Dendritic cell treated with granulocyte-macrophage colony-stimulating factor and Interleukin-4, amounts not matched to agents 40 ng/mL and 50 ng/mL, for 4 days (primary cell): ENCODE data around the gene CBLC.

ENCODE experiments used
- H3K27ac Mint-ChIP-seq: one replicate; pipeline ENCODE4 v1.8.0; 2022; ENCODE audit warnings: mild to moderate bottlenecking, mixed read lengths
- H3K27me3 Mint-ChIP-seq: one replicate; pipeline ENCODE4 v1.8.0; 2022; ENCODE audit warnings: mild to moderate bottlenecking, mixed read lengths
- H3K36me3 Mint-ChIP-seq: one replicate; pipeline ENCODE4 v1.8.0; 2022; ENCODE audit warnings: low read depth, mixed read lengths
- H3K4me1 Mint-ChIP-seq: one replicate; pipeline ENCODE4 v1.8.0; 2022; ENCODE audit warnings: low read depth, mixed read lengths
- H3K4me3 Mint-ChIP-seq: one replicate; pipeline ENCODE4 v1.8.0; 2022; ENCODE audit warnings: mild to moderate bottlenecking, moderate library complexity, mixed read lengths
- H3K9me3 Mint-ChIP-seq: one replicate; pipeline ENCODE4 v1.8.0; 2022; ENCODE audit warnings: mixed read lengths
- intact Hi-C: fragments of 100-400 bp; cut with micrococcal nuclease; formaldehyde crosslinking; loops from one replicate; pipeline ENCODE4 v1.15.0; 2022

Gene CBLC, protein sequence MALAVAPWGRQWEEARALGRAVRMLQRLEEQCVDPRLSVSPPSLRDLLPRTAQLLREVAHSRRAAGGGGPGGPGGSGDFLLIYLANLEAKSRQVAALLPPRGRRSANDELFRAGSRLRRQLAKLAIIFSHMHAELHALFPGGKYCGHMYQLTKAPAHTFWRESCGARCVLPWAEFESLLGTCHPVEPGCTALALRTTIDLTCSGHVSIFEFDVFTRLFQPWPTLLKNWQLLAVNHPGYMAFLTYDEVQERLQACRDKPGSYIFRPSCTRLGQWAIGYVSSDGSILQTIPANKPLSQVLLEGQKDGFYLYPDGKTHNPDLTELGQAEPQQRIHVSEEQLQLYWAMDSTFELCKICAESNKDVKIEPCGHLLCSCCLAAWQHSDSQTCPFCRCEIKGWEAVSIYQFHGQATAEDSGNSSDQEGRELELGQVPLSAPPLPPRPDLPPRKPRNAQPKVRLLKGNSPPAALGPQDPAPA

DNA sequence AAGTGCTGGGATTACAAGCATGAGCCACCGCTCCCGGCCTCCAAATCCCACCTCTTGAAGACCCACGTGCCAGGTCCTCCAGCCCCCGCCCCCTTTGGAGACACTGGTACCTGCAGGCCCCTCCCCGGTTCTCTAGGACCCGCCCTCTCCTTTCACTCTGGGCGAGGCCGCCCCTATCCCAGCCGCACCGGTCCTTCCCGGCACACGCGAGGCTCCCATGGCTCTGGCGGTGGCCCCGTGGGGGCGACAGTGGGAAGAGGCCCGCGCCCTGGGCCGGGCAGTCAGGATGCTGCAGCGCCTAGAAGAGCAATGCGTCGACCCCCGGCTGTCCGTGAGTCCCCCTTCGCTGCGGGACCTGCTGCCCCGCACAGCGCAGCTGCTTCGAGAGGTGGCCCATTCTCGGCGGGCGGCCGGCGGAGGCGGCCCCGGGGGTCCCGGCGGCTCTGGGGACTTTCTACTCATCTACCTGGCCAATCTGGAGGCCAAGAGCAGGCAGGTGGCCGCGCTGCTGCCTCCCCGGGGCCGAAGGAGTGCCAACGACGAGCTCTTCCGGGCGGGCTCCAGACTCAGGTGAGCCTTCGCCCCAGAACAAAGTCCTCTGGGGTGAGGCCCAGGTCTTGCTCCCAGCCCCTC lies at the start of gene CBLC:
CBLC (plus strand) TSS at position 176 of the 633 bp plus-strand sequence; CDS start at position 218, 42 bp downstream.
- H3K4me1 Mint-ChIP-seq: peaks cover 6% of the 10 kb centered on the region
- H3K27ac Mint-ChIP-seq: peak within 1 kb of the TSS; percentile 48
- peaks cover 19% of the 10 kb centered on the region for H3K27me3 Mint-ChIP-seq
- H3K4me3 Mint-ChIP-seq: no peak within 1 kb of the TSS
- no peaks in the 10 kb centered on the region for H3K36me3 Mint-ChIP-seq
- H3K9me3 Mint-ChIP-seq: no peaks in the 10 kb centered on the region
- intact Hi-C loops: no loop called here

DNA sequence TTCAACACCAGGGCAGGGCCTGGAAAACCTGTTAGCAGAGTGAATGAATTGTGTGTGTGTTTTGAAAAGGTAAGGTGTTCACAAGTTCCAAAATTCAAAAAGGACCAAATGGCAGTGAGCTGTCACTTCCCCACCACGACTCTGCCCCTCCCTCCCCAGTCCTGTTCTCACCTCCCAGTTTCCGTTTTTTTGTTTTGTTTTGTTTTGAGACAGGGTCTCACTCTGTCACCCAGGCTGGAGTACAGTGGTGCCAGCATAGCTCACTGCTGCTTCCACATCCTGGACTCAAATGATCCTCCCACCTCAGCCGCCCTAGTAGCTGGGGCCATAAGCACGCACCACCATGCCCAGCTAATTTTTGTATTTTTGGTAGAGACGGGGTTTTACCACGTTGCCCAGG lies 49.5 kb upstream of the CBLC start:
- Mint-ChIP-seq H3K27me3 (peaks cover 1% of the 10 kb centered on the region), H3K9me3 (no peaks in the 10 kb centered on the region), H3K4me1 (peaks cover 78% of the 10 kb centered on the region), H3K27ac (peak overlapping the region; percentile 42), H3K4me3 (no peak overlapping the region), H3K36me3 (no peaks in the 10 kb centered on the region)
- intact Hi-C loops: loop anchor here (10.0 kb wide), 1 partner anchor 117 kb away; the partner anchor contains the start of gene NECTIN2

DNA sequence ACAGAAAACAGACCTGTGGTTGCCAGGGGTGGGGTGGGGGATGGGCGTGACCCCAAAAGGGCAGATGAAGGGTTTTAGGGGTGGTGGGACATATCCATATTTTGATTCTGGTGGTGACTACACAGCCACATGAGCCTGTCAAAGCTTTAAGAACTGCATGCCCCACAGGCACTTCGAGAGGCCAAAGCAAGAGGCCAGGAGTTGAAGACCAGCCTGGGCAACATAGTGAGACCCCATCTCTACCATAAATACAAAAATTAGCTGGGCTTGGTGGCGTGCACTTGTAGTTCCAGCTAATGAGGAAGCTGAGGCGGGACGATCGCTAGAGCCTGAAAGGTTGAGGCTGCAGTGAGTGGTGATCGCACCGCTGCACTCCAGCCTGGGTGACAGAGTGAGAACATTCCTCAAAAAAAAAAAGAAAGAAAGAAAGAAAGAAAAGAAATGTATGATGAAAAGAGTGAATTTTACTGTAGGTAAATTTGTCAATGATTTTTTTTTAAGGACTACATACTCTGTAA lies 48.1 kb upstream of the CBLC start:
- peak overlapping the region; percentile 7 for H3K27ac Mint-ChIP-seq
- intact Hi-C loops: loop anchor here (10.0 kb wide), 1 partner anchor 115 kb away; the partner anchor contains the start of gene NECTIN2

DNA sequence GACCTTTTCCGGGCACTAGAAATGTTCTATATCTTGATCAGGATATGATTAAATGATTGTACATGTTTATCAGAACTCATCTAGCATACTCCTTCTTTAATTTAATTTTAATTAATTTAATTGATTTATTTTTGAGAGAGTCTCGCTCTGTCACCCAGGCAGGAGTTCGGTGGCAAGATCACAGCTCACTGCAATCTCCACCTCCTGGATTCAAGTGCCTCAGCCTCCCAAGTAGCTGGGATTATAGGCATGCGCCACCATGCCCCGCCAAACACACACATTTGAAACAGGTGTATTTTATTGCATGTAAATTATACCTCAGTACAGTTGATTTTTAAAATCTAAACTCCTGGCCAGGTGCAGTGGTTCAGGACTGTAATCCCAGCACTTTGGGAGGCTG lies 46.6 kb upstream of the CBLC start:
- Mint-ChIP-seq H3K36me3 (no peaks in the 10 kb centered on the region), H3K9me3 (no peaks in the 10 kb centered on the region), H3K4me3 (no peak overlapping the region), H3K27me3 (no peaks in the 10 kb centered on the region), H3K4me1 (peaks cover 63% of the 10 kb centered on the region), H3K27ac (no peak overlapping the region)
- intact Hi-C loops: no loop called here

More for the DNA sequence above, 48.1 kb upstream of the CBLC start:
- H3K27me3 Mint-ChIP-seq: peaks cover 1% of the 10 kb centered on the region
- H3K9me3 Mint-ChIP-seq: no peaks in the 10 kb centered on the region
- peaks cover 72% of the 10 kb centered on the region for H3K4me1 Mint-ChIP-seq
- H3K36me3 Mint-ChIP-seq: no peaks in the 10 kb centered on the region
- H3K4me3 Mint-ChIP-seq: no peak overlapping the region

DNA sequence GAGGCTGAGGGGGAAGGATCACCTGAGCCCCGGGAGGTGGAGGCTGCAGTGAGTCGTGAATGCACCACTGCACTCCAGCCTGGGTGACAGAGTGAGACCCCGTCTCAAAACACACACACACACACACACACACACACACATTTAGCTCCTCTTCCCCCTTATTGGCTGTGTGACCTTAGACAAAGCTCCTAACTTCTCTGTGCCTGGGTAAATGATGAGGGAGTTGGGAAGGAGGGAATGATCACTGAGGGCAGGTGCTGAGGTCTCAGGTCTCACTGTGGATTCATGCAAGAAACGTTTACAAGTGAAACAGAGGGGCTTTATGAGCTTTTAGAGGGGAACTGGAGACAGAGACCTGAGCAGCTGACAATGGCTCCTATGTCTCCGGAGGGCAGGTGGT lies 46.1 kb upstream of the CBLC start:
- peaks cover 63% of the 10 kb centered on the region for H3K4me1 Mint-ChIP-seq
- intact Hi-C loops: no loop called here
- no peaks in the 10 kb centered on the region for H3K36me3 Mint-ChIP-seq
- H3K9me3 Mint-ChIP-seq: no peaks in the 10 kb centered on the region
- no peak overlapping the region for H3K27ac Mint-ChIP-seq
- H3K4me3 Mint-ChIP-seq: no peak overlapping the region
- H3K27me3 Mint-ChIP-seq: no peaks in the 10 kb centered on the region

DNA sequence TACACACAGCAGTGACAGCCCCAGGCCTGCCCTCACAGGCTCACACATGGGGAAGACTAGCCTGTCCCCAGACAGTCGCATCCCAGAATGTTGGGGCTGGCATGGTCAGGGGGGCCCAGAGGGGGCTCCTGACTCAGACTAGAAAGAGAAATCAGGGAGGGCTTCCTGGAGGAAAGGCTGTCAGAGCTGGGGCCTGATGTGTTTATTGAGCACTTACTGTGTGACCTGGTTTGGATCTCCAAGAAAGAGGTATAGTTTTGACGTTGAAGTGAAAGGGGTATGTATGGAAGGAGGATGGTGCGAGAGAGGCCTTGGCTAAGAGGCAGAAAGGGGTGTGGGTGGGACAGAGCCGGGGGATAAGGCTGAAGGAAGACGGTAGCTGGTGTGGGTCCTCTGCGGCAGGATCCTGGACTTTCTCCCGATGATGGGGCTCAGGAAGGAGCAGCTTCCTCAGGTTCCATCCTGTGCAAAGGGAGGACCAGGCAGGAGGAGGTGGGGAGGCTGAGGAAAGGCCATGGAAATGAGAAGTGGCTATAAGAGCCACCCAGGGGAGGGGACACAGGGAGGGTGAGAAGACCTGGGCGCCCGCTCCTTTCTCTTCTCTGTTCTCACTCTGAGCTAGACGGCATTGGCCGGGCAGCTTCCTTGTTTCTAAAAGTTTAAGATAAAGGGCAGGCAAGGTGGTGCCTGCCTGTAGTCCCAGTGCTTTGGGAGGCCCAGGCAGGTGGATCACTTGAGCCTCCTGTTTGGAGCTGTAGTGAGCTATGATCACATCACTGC lies 45.3 kb upstream of the CBLC start:
- intact Hi-C loops: no loop called here
- H3K9me3 Mint-ChIP-seq: no peaks in the 10 kb centered on the region
- H3K4me3 Mint-ChIP-seq: no peak overlapping the region
- peak overlapping the region; percentile 68 for H3K27ac Mint-ChIP-seq
- H3K4me1 Mint-ChIP-seq: peaks cover 71% of the 10 kb centered on the region
- no peaks in the 10 kb centered on the region for H3K36me3 Mint-ChIP-seq
- H3K27me3 Mint-ChIP-seq: no peaks in the 10 kb centered on the region

DNA sequence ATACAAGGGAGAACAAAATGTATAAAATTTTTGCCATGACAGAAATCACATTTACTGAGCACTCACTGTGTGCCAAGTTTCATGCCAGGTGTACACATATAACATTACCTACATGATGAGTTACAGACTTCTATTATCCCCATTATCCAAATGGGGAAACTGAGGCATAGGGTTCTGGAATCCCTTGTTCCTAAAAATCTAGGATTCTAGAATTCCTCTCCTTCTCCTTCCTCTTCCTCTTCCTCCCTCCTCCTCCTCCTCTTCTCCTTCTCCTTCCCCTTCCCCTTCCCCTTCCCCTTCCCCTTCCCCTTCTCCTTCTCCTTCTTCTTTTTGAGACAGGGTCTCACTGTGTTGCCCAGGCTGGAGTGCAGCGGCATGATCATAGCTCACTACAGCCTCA lies 43.3 kb upstream of the CBLC start:
- intact Hi-C loops: no loop called here
- no peaks in the 10 kb centered on the region for H3K27me3 Mint-ChIP-seq
- no peaks in the 10 kb centered on the region for H3K36me3 Mint-ChIP-seq
- H3K4me3 Mint-ChIP-seq: no peak overlapping the region
- H3K4me1 Mint-ChIP-seq: peaks cover 71% of the 10 kb centered on the region
- H3K27ac Mint-ChIP-seq: peak overlapping the region; percentile 54
- H3K9me3 Mint-ChIP-seq: no peaks in the 10 kb centered on the region

DNA sequence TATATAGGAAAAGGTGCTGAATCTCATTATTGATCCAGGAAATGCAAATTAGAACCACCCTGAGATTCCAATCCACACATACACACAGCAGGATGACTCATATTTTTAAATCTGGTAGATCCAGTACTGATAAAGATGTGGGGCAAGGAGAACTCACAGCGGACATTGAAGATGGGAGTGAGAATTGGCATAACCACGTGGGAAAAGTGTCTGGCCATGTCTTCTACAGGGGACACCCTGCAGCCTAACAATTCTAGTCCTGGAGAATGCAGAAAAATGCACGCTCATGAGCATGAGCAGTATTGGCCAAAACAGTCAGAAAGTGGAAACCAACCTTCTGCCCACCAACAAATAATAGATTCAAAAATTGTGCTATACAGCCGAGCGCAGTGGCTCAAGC lies 42.7 kb upstream of the CBLC start:
- intact Hi-C loops: no loop called here

DNA sequence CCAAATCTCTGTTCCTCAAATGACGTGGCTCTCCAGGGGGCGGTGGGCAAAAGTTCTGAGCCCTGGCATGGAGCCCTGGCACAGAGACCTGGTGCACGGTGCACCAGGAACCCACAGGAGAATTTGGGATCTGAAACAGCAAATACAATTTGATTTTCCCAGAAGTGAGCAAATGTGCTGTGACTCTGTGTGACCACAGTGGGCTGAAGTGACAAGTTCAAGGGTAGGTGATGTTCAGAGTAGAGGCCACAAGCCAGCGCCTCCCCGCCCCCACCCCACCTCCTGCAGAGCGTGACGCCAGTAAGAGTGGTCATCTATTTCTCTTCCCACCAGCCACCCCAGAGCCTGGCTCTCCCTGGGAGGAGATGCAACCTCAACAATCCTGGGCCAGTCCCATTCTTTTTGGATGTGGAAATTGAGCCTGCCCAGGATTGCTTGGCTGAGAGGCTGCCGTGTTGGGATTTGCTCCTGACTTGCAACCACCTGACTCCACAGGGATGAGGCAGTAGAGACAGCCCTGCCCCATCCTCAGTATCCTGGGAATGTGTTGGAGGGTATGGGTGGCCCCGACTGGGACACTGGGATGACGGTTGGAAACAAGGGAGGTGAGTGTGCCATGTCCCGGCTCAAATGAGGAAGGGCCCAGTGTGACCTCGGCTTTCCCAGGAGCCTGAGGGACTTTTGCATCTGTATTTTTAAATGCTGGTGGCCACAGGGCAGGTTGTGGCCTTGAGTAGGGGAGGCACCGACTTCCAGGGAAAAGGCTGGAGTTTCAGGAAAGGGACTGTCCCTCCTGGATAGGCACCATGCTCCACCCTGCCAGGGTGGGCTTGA lies 40.2 kb upstream of the CBLC start:
- H3K27ac Mint-ChIP-seq: peak overlapping the region; percentile 87
- no peaks in the 10 kb centered on the region for H3K27me3 Mint-ChIP-seq
- no peaks in the 10 kb centered on the region for H3K36me3 Mint-ChIP-seq
- intact Hi-C loops: no loop called here
- H3K9me3 Mint-ChIP-seq: no peaks in the 10 kb centered on the region
- peak overlapping the region; percentile 46 for H3K4me3 Mint-ChIP-seq
- H3K4me1 Mint-ChIP-seq: peaks cover 84% of the 10 kb centered on the region

More for the DNA sequence above, 42.7 kb upstream of the CBLC start:
- Mint-ChIP-seq H3K27me3 (no peaks in the 10 kb centered on the region), H3K36me3 (no peaks in the 10 kb centered on the region), H3K27ac (peak overlapping the region; percentile 54), H3K9me3 (no peaks in the 10 kb centered on the region), H3K4me3 (no peak overlapping the region), H3K4me1 (peaks cover 70% of the 10 kb centered on the region)

DNA sequence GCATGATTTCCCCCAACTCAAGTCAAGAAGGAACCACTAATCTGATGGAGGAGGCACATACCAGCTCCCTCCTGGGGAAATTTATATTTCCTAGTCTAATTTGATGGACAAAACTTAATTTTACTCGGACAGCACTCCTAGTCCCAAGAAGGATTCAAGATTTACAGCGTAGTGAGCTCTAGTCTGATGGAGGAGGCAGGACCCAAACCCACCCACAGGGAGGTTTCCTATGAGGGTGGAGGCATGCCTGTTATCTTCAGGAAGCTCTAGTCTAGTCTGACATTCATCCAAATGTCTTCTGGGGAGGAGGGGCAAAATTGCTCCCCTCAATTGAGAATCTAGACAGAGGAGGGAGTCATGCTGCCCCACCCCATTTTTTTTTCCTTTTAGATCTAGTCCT lies 39.6 kb upstream of the CBLC start:
- Mint-ChIP-seq H3K27ac (peak overlapping the region; percentile 87), H3K4me1 (peaks cover 84% of the 10 kb centered on the region)
- intact Hi-C loops: no loop called here

DNA sequence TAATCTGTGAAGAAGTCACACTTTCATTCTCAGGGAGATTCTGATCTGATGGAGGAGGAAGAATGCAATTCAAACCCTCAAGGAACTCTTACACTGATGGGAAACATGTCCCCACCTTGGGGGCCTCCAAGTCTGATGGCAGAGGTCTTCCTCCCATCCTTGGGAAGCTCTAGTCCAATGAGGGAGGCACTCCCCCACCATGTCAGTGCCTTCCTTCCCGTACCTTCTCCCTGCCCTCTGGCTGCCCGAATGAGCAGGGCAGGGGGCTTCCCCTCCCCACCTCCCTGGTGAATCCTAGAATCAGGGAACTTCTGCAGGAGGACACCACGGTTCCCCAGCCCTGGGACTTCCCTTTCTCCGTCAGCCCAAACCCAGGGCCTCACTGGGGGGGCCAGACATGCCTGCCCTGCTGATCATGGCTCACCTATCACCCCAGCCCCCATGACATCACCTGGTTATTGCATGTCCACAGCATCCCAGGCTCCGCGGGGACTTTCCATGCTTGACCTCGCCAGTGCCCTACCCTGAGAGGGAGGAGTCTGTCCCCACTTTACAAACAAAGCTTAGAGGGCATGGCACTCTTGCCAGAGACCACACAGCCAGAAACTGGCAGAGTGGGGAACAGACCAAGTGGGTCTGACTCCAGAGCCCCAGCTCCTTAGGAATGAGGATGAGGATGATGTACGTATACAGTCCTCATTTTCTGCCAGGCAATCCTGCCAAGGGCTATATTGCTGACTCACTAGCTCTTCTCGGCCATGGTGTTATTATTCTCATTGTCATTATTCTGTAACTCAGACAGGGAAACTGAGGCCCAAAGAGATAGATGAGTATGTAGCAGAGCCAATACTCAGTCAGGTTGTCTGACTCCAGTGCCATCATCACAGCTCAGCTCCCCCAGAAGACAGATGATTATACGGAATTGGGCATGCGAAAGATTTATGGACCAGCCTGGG lies 38.8 kb upstream of the CBLC start:
- Mint-ChIP-seq H3K36me3 (no peaks in the 10 kb centered on the region), H3K4me3 (no peak overlapping the region), H3K4me1 (peaks cover 81% of the 10 kb centered on the region), H3K9me3 (no peaks in the 10 kb centered on the region), H3K27ac (peak overlapping the region; percentile 87), H3K27me3 (no peaks in the 10 kb centered on the region)
- intact Hi-C loops: no loop called here

More for the DNA sequence above, 39.6 kb upstream of the CBLC start:
- Mint-ChIP-seq H3K4me3 (no peak overlapping the region), H3K27me3 (no peaks in the 10 kb centered on the region), H3K9me3 (no peaks in the 10 kb centered on the region), H3K36me3 (no peaks in the 10 kb centered on the region)

DNA sequence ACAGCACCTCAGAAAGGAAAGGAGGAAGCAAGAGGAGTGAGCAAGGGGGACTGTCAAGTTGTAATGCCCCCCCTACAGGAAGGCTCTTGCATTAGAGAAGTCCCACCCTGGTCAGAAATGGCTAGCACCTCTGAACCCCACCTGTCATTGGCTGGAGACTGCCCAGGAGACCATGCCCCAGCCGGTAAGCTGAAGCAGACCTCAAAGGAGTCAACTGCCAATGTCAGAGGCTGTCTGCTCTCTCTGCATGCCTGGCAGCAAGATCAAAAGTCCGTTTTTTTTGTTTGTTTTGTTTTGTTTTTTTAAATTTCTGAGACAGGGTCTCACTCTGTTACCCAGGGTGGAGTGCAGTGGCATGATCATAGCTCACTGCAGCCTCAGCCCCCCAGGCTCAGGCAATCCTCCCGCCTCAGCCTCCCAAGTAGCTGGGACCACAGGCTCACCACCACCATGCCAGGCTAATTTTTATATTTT lies 37.3 kb upstream of the CBLC start:
- Mint-ChIP-seq H3K9me3 (no peaks in the 10 kb centered on the region), H3K27me3 (no peaks in the 10 kb centered on the region), H3K4me1 (peaks cover 83% of the 10 kb centered on the region), H3K27ac (peak overlapping the region; percentile 75), H3K4me3 (peak overlapping the region; percentile 20), H3K36me3 (no peaks in the 10 kb centered on the region)
- intact Hi-C loops: no loop called here
